RWPE1 (cell line): ENCODE results near the gene RYR1.
"Not testable (repeated sequence)": the region's sequence is repeated elsewhere in the genome, so short reads cannot be mapped to it uniquely, and the experiment has no call there.

Source experiments
- CTCF ChIA-PET: fragments of 350-600 bp; sonication (Branson Sonifier 250); formaldehyde crosslinking; extraction: SDS; loops from one replicate; lab custom pipeline; 2021; lab: Yijun Ruan, JAX
- POLR2A ChIA-PET: fragments of 400-600 bp; formaldehyde crosslinking; extraction: SDS; loops from one replicate; lab custom pipeline; 2020; ENCODE audit warnings: antibody characterized with exemption; ENCODE audit not compliant: low non-redundant PET; lab: Yijun Ruan, JAX
- DNase-seq: peaks from one replicate; pipeline ENCODE4 v3.0.0; 2012; ENCODE audit warnings: low spot score
- H3K27ac ChIP-seq: fragments of 450-650 bp; 2 replicates; pipeline ENCODE4 v1.5.1; 2017
- CTCF ChIP-seq: fragments of 450-650 bp; conservative IDR thresholded peaks from 2 replicates; pipeline ENCODE4 v1.5.1; 2017; ENCODE audit warnings: low read depth, mild to moderate bottlenecking

RYR1 gene

GRCh38 chr19:38513762-38514167 lies 80.3 kb downstream of the RYR1 start:
- CTCF ChIA-PET: interaction anchor here (0.6 to 2.7 kb wide), 2 partner anchors 121 to 1011 kb away, joined by 5 to 11 read pairs; no protein-coding TSS in a partner anchor

DNA sequence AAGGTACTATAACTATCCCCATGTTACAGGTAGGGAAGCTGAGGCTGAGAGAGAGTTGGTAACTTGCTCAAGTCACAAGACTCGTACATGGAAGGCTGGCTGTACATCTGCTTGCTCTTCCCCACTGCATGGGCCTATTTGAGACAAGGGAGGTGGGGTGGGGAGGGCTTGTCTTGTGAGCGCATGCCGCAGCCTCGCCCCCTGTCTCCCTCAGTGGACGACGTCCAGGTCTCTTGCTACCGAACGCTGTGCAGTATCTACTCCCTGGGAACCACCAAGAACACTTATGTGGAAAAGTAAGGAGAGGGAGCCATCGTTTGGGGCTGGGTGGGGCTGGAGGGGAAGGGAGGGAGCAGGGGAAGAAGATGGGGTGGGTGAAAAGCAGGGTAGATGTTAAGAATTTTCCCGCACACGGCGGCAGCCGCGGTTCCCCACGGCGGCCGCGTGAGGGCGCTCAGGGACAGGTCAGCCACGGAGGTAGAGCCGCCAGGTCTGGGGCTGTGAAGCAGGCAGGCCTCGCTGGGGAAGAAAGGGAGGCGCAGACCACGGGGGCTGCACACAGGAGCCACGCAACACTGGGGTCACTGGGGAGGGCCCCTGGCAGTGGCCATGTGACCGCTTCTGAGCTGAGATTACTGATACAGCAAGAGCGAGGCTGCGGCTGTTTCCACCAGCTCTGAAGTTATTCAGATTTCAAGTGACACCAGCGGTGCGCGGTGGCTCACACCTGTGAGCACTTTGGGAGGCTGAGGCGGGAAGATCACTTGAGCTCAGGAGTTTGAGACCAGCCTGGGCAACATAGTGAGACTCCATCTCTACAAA lies 81.5 kb downstream of the RYR1 start:
- TF ChIP-seq CTCF: peak; percentile 94
- peak; percentile 79 for DNase-seq
- ChIA-PET POLR2A (interaction anchor here (0.5 kb wide), 1 partner anchor 511 kb away, joined by 3 read pairs; no protein-coding TSS in a partner anchor), CTCF (interaction anchor here (1.2 to 2.7 kb wide), 3 partner anchors 9 to 122 kb away, joined by 3 to 11 read pairs (median 10); no protein-coding TSS in a partner anchor)
- H3K27ac ChIP-seq: no peak overlapping the region

More at GRCh38 chr19:38513762-38514167, 80.3 kb downstream of the RYR1 start:
- DNase-seq: no peak
- no peak for TF ChIP-seq CTCF
- POLR2A ChIA-PET: interaction anchor here (0.6 kb wide), 1 partner anchor 185 kb away, joined by 4 read pairs; no protein-coding TSS in a partner anchor
- H3K27ac ChIP-seq: no peak overlapping the region

- TF ChIP-seq CTCF: no peak
- ChIA-PET POLR2A (no interaction called here), CTCF (interaction anchor here (1.2 to 2.7 kb wide), 3 partner anchors 8 to 121 kb away, joined by 3 to 11 read pairs (median 10); no protein-coding TSS in a partner anchor)
- H3K27ac ChIP-seq: no peak overlapping the region
- DNase-seq: no peak
Measured at GRCh38 chr19:38515896-38516295, 82.4 kb downstream of the RYR1 start.

- ChIA-PET CTCF (no interaction called here), POLR2A (no interaction called here)
- no peak for DNase-seq
- H3K27ac ChIP-seq: no peak overlapping the region
- TF ChIP-seq CTCF: no peak
Measured at GRCh38 chr19:38516802-38517201, 83.3 kb downstream of the RYR1 start.

DNA sequence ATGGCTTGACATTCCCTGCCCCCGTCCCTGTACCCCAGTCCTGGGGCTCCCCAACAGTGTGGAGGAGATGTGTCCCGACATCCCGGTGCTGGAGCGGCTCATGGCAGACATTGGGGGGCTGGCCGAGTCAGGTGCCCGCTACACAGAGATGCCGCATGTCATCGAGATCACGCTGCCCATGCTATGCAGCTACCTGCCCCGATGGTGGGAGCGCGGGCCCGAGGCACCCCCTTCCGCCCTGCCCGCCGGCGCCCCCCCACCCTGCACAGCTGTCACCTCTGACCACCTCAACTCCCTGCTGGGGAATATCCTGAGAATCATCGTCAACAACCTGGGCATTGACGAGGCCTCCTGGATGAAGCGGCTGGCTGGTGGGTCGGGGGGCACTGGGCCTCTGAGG lies 83.8 kb downstream of the RYR1 start:
- no peak overlapping the region for H3K27ac ChIP-seq
- CTCF ChIA-PET: interaction anchor here (0.7 to 0.8 kb wide), 2 partner anchors 12 to 20 kb away, joined by 4 to 7 read pairs; no protein-coding TSS in a partner anchor
- TF ChIP-seq CTCF: no peak
- POLR2A ChIA-PET: no interaction called here
- no peak for DNase-seq

GRCh38 chr19:38517980-38518379 lies 84.5 kb downstream of the RYR1 start:
- H3K27ac ChIP-seq, DNase-seq: not testable (repeated sequence)
- ChIA-PET POLR2A (interaction anchor here (0.6 kb wide), 1 partner anchor 107 kb away, joined by 3 read pairs; no protein-coding TSS in a partner anchor), CTCF (interaction anchor here (0.6 to 0.8 kb wide), 3 partner anchors 12 to 116 kb away, joined by 3 to 7 read pairs (median 4); no protein-coding TSS in a partner anchor)
